ENCODE data around the gene EGFL7.

- TF ChIP-seq, protein P1, sequence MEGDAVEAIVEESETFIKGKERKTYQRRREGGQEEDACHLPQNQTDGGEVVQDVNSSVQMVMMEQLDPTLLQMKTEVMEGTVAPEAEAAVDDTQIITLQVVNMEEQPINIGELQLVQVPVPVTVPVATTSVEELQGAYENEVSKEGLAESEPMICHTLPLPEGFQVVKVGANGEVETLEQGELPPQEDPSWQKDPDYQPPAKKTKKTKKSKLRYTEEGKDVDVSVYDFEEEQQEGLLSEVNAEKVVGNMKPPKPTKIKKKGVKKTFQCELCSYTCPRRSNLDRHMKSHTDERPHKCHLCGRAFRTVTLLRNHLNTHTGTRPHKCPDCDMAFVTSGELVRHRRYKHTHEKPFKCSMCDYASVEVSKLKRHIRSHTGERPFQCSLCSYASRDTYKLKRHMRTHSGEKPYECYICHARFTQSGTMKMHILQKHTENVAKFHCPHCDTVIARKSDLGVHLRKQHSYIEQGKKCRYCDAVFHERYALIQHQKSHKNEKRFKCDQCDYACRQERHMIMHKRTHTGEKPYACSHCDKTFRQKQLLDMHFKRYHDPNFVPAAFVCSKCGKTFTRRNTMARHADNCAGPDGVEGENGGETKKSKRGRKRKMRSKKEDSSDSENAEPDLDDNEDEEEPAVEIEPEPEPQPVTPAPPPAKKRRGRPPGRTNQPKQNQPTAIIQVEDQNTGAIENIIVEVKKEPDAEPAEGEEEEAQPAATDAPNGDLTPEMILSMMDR (IDR thresholded peaks at IDR 0.05): no peak
- TF ChIP-seq POLR2A (IDR thresholded peaks at IDR 0.05): no peak
Observed at GRCh38 chr9:136686534-136686793, 23.7 kb downstream of the EGFL7 start.
